Subcutaneous adipose tissue (tissue), 4 donors: ENCODE measurements around the gene MACF1. TPM values are rescaled to one million over a fixed set of nuclear protein-coding genes. Genes with fewer than 3 reads are reported as not detected.

ENCODE experiments used
- total RNA-seq, 4 donors: library from RNA; depleted of rRNA; stranded (reverse); fragments of >200 nt; gene quantifications; one replicate each; pipeline ENCODE4 v1.1.0, GENCODE V29; 2016
- TF ChIP-seq, protein P1 (sequence below): fragments of 450-650 bp; IDR thresholded peaks from one replicate; pipeline ENCODE4 v1.5.1; 2016; ENCODE audit warnings: low read depth, mild to moderate bottlenecking, control low read depth, antibody characterized with exemption, moderate library complexity

The MACF1 gene
- total RNA-seq, 4 donors from 2014 or later: 297 to 398 (median 352) TPM

DNA sequence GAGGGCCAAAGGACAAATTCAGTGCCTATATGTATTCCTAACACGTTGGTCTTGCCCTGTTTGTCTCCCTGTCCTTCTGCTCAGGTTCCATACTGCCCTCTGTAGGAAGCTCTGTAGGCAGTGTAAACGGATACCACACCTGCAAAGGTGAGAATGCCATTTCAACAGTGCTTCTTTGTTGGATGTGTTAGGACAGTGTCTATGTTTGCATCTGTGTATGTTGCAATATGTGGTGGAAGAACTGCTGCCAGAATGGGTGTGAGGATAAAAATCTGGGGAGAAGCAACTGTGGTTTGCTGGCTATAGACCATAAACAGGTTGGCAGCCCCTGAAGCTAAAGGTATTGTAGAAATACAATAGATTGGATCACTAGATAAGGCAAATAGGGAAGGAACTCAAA is 173.9 kb downstream of the MACF1 start:
- TF ChIP-seq, protein P1, sequence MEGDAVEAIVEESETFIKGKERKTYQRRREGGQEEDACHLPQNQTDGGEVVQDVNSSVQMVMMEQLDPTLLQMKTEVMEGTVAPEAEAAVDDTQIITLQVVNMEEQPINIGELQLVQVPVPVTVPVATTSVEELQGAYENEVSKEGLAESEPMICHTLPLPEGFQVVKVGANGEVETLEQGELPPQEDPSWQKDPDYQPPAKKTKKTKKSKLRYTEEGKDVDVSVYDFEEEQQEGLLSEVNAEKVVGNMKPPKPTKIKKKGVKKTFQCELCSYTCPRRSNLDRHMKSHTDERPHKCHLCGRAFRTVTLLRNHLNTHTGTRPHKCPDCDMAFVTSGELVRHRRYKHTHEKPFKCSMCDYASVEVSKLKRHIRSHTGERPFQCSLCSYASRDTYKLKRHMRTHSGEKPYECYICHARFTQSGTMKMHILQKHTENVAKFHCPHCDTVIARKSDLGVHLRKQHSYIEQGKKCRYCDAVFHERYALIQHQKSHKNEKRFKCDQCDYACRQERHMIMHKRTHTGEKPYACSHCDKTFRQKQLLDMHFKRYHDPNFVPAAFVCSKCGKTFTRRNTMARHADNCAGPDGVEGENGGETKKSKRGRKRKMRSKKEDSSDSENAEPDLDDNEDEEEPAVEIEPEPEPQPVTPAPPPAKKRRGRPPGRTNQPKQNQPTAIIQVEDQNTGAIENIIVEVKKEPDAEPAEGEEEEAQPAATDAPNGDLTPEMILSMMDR: no peak

DNA sequence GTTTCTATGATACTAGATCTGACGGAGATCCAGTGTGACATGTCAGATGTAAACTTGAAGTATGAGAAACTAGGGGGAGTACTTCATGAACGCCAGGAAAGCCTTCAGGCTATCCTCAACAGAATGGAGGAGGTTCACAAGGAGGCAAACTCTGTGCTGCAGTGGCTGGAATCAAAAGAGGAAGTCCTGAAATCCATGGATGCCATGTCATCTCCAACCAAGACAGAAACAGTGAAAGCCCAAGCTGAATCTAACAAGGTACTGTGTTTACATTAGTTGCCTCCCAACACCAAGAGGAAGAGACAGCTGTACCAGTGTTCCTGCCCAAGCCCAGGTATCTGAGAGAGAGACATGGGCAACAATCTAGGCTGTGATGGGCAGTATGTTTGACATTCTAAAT is 174.7 kb downstream of the MACF1 start:
- TF ChIP-seq, protein P1: no peak

DNA sequence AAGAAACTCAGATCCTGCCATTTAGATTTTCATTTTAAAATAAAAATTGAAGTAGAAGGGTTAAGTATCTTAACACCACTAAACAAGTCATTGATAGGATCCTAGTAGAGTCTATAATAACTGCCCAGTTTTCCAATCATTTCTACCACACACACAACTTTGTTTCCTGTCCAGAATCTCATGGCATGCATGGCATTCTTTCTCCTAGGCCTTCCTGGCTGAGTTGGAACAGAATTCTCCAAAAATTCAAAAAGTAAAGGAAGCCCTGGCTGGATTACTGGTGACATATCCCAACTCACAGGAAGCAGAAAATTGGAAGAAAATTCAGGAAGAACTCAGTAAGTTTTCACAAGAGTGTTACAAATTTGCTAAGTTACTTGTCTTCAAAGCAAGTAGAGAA is 175.5 kb downstream of the MACF1 start:
- TF ChIP-seq, protein P1: no peak

DNA sequence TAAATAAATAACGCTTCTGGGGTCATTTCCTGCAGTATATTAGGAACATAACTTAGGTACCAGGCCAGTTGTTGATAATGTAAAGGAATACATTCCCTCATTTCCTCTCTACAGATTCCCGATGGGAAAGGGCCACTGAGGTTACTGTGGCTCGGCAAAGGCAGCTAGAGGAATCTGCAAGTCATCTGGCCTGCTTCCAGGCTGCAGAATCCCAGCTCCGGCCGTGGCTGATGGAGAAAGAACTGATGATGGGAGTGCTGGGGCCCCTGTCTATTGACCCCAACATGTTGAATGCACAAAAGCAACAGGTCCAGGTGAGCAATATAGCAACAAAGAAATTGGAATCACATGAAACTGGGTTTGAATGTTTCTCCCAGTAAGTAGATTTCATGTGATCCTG is 177.3 kb downstream of the MACF1 start:
- TF ChIP-seq, protein P1: no peak

DNA sequence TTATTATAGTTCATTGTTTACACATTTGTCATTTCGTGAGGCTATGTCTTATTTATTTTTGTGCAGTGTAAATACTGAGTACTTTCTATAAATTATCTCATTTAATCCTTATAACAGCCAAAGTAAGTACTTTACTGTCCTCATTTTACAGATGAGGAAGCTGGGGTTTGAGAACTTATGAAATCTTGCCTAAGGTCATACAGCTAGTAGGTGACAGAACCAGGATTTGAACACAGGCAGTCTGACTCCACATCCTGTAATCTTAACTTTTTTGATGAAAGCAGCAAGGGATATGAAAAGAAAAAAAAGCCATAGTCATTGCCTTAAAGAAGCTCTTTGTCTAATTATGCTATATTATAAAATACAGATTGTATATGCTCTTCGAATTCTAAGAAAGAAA is 179.8 kb downstream of the MACF1 start:
- TF ChIP-seq, protein P1: no peak

DNA sequence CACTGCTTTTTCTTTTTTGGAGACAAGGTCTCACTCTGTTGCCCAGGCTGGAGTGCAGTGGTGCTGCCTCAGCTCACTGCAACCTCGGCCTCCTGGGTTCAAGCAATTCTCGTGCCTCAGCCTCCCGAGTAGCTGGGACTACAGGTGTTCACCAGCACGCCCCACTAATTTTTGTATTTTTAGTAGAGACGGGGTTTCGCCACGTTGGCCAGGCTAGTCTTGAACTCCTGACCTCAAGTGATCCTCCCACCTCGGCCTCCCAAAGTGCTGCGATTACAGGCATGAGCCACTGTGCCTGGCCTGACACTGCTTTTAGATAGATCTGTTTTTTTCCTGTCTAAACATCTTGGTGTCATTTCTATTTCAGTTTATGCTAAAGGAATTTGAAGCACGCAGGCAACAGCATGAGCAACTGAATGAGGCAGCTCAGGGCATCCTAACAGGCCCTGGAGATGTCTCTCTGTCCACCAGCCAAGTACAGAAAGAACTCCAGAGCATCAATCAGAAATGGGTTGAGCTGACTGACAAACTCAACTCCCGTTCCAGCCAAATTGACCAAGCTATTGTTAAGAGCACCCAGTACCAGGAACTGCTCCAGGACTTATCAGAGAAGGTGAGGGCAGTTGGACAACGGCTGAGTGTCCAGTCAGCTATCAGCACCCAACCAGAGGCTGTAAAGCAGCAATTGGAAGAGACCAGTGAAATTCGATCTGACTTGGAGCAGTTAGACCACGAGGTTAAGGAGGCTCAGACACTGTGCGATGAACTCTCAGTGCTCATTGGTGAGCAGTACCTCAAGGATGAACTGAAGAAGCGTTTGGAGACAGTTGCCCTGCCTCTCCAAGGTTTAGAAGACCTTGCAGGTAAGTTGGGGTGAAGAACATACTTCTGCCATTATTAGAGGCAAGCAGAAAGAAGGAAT is 180.8 kb downstream of the MACF1 start:
- TF ChIP-seq, protein P1: no peak

DNA sequence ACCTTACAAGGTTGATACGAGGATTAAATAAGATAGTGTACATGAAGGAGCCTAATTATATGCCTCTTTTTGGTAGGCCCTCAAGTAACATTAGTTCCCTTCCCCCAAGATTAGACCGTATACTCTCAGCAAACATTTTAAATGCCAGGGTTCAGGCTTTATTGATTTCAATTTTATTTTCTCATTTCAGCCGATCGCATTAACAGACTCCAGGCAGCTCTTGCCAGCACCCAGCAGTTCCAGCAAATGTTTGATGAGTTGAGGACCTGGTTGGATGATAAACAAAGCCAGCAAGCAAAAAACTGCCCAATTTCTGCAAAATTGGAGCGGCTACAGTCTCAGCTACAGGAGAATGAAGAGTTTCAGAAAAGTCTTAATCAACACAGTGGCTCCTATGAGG is 182.5 kb downstream of the MACF1 start:
- TF ChIP-seq, protein P1: no peak
